Fibroblast of villous mesenchyme (primary cell): Measurements from ENCODE around the gene GKN2. TPM values are rescaled to one million over a fixed set of nuclear protein-coding genes. Genes with fewer than 3 reads are reported as not detected.

Source experiments
- DNase-seq: peaks from one replicate; pipeline ENCODE4 v3.0.0-alpha.2; 2010; ENCODE audit warnings: low read depth
- H3K4me3 ChIP-seq: 2 replicates; pipeline ENCODE4 v1.5.1; 2011; ENCODE audit warnings: low read depth, mild to moderate bottlenecking, low read length
- total RNA-seq: library from RNA; depleted of rRNA; stranded (reverse); fragments of >200 nt; gene quantifications from 2 replicates; pipeline ENCODE4 v1.2.3, GENCODE V29; 2012
- TF ChIP-seq, protein P1 (sequence below): IDR thresholded peaks from 2 replicates; pipeline ENCODE4 v1.5.1; 2012; ENCODE audit warnings: low read depth, mild to moderate bottlenecking, low read length; ENCODE audit not compliant: insufficient read depth

Gene GKN2
- total RNA-seq, 1 donor = not detected

- TF ChIP-seq, protein P1, sequence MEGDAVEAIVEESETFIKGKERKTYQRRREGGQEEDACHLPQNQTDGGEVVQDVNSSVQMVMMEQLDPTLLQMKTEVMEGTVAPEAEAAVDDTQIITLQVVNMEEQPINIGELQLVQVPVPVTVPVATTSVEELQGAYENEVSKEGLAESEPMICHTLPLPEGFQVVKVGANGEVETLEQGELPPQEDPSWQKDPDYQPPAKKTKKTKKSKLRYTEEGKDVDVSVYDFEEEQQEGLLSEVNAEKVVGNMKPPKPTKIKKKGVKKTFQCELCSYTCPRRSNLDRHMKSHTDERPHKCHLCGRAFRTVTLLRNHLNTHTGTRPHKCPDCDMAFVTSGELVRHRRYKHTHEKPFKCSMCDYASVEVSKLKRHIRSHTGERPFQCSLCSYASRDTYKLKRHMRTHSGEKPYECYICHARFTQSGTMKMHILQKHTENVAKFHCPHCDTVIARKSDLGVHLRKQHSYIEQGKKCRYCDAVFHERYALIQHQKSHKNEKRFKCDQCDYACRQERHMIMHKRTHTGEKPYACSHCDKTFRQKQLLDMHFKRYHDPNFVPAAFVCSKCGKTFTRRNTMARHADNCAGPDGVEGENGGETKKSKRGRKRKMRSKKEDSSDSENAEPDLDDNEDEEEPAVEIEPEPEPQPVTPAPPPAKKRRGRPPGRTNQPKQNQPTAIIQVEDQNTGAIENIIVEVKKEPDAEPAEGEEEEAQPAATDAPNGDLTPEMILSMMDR = no peak
- H3K4me3 ChIP-seq = no peak overlapping the region
- DNase-seq = no peak
These were observed 15.8 kb downstream of the GKN2 start for GRCh38 chr2:68936889-68937288.

GRCh38 chr2:68936427-68936826 is 16.3 kb downstream of the GKN2 start:
- DNase-seq = peak; percentile 32
- no peak overlapping the region for H3K4me3 ChIP-seq
- TF ChIP-seq, protein P1 = no peak

DNA sequence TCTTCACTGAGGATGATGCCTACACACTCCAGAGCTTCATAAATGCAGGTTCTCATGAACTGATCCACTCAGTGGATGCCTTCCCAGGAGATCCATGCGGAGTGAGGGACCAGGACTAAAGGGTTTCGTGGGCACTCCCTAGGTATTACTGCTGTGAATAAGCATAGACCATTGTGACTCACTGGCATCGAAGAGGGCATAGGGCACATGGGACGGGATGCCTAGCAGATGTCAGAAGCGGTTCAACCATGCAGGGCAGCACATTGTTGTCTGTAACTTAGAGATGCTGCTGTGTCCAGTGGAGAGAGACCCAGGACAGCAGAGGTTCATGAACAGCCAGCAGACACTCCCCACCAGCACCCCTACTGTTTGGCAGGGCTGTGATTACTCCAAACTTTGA is 17.2 kb downstream of the GKN2 start:
- TF ChIP-seq, protein P1 = no peak
- H3K4me3 ChIP-seq = no peak overlapping the region
- DNase-seq = no peak

DNA sequence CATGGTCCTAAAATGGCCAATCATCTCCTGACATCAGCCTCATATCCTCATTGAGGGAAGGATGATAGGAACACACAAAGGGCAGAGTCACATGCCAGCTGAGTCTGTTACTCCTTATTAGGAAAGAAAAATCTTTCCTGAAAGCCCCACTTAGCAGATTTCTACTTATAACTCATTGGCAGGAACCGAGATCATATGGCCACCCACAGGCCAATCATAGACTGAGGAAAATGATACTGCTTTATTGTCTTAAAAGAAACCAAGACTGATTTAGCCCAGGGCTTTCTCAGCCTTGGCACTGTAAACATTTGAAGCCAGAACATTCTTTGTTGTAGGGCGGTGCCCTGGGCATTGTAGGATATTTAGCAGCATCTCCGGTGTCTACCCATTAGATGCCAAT is 18.7 kb downstream of the GKN2 start:
- no peak overlapping the region for H3K4me3 ChIP-seq
- TF ChIP-seq, protein P1 = no peak
- no peak for DNase-seq

GRCh38 chr2:68932402-68932801 is 20.3 kb downstream of the GKN2 start:
- no peak overlapping the region for H3K4me3 ChIP-seq
- no peak for DNase-seq
- TF ChIP-seq, protein P1 = no peak

DNA sequence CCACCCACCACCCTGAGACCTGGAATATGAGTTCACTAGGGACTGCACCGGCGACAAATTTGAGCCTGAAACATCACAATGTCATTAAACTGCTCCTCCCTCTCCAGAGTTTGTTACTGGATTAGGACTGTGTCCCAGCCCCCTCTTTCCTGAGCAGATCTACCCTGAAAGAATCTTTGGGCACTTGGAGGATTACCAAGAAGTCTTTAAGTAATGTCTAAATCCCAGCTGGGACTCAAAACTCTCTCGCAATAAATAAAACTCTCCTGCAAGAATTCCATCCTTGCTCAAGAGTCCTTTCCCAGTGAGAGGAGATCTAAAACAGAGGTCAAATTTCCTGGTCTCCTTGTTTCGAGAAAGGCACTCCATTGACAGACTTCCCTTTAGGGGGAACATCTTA is 20.9 kb downstream of the GKN2 start:
- TF ChIP-seq, protein P1 = no peak
- DNase-seq = peak; percentile 73
- no peak overlapping the region for H3K4me3 ChIP-seq

GRCh38 chr2:68931149-68931711 is 21.5 kb downstream of the GKN2 start:
- DNase-seq = no peak
- TF ChIP-seq, protein P1 = no peak
- H3K4me3 ChIP-seq = no peak overlapping the region
